K562 (cell line): ENCODE results near the gene MMP7. TPM values are rescaled to one million over a fixed set of nuclear protein-coding genes. Genes with fewer than 3 reads are reported as not detected.
A peak's percentile ranks its signal among the peaks of the same experiment; 100 is the strongest.

ENCODE experiments used
- ATAC-seq: fragments of 200-7000 bp; cut with Tn5 transposase; 3 replicates; pipeline ENCODE4 v1.9.1; 2020; ENCODE audit warnings: moderate library complexity
- BruUV-seq: library from RNA; stranded (reverse); fragments of 400-500 nt; replicated peaks from 2 replicates; lab custom pipeline; 2021; lab: Mats Ljungman, UMichigan
- CTCF ChIA-PET: fragments of 300-600 bp; formaldehyde crosslinking; extraction: SDS; loops from one replicate; lab custom pipeline; 2021; ENCODE audit warnings: low intra/inter-chr PET ratio; lab: Yijun Ruan, JAX
- POLR2A ChIA-PET: fragments of 300-600, 350-650 bp; sonication (Branson Sonifier 250); formaldehyde crosslinking; extraction: SDS; loops from one replicate; lab custom pipeline; 2021; ENCODE audit warnings: antibody characterized with exemption, inconsistent platforms; lab: Yijun Ruan, JAX
- DNase-seq, 4 experiments: peaks; one replicate each; pipeline versions ENCODE4 v3.0.0 to v3.0.0-alpha.2; 2011 to 2018; ENCODE audit warnings: low spot score in 3 of 4, mixed read lengths in 3 of 4; ENCODE audit errors: extremely low read depth in 1 of 4
- FAIRE-seq: peaks from 2 replicates; lab custom pipeline; 2011; peaks lifted over from hg19 to GRCh38; lab: Jason Lieb, UNC
- H2AFZ ChIP-seq: 2 replicates; pipeline ENCODE4 v1.6.0; 2011; ENCODE audit warnings: low read depth, low read length, control low read depth, inconsistent platforms
- H3K27ac ChIP-seq: fragments of 200-600 bp; 3 replicates; pipeline ENCODE4 v1.8.0; 2011; ENCODE audit warnings: low read depth, mild to moderate bottlenecking, control low read depth, inconsistent platforms, low read length, moderate library complexity, mixed read lengths; ENCODE audit errors: extremely low read depth
- H3K27me3 ChIP-seq, 2 experiments: fragments of 300-600 bp in 1 of 2; 2 replicates in 1 of 2; 3 replicates in 1 of 2; pipeline versions ENCODE4 v1.6.0 to v1.8.0; 2011; ENCODE audit warnings: inconsistent platforms in 2 of 2, low read length in 2 of 2, mild to moderate bottlenecking in 1 of 2, mixed read lengths in 1 of 2, moderate library complexity in 1 of 2; ENCODE audit not compliant: control insufficient read depth in 2 of 2, insufficient read depth in 2 of 2
- H3K36me3 ChIP-seq: fragments of 300-600 bp; 3 replicates; pipeline ENCODE4 v1.8.0; 2011; ENCODE audit warnings: mild to moderate bottlenecking, low read length, inconsistent platforms; ENCODE audit not compliant: control insufficient read depth, insufficient read depth
- H3K4me1 ChIP-seq, 2 experiments: fragments of 200-600 bp in 1 of 2; replicated peaks in 1 of 2; 2 replicates in 1 of 2; 3 replicates in 1 of 2; pipeline versions ENCODE4 v1.5.1 to v1.8.0; 2011; ENCODE audit warnings: inconsistent platforms in 2 of 2, low read length in 2 of 2, mild to moderate bottlenecking in 1 of 2, mixed read lengths in 1 of 2, moderate library complexity in 1 of 2; ENCODE audit not compliant: control insufficient read depth in 2 of 2, insufficient read depth in 2 of 2
- H3K4me2 ChIP-seq: 2 replicates; pipeline ENCODE4 v1.6.1; 2011; ENCODE audit warnings: low read length, control low read depth, inconsistent platforms, mixed read lengths; ENCODE audit not compliant: insufficient read depth
- H3K4me3 ChIP-seq: fragments of 200-600 bp; sonication (generic), shearing (Covaris generic); 2 replicates; pipeline ENCODE4 v1.5.1; 2016; ENCODE audit warnings: control low read depth, inconsistent platforms
- H3K79me2 ChIP-seq: fragments of 200-600 bp; 3 replicates; pipeline ENCODE4 v1.8.0; 2011; ENCODE audit warnings: low read length, inconsistent platforms; ENCODE audit not compliant: control insufficient read depth, insufficient read depth
- H3K9ac ChIP-seq, 2 experiments: 2 replicates each; pipeline versions ENCODE4 v1.6.0 to v1.6.1; 2011; ENCODE audit warnings: low read depth in 2 of 2, low read length in 2 of 2, control low read depth in 1 of 2, inconsistent platforms in 1 of 2, mild to moderate bottlenecking in 1 of 2, mixed read lengths in 1 of 2; ENCODE audit not compliant: insufficient read depth in 1 of 2
- H3K9me1 ChIP-seq: one replicate; pipeline ENCODE4 v1.6.0; 2011; ENCODE audit warnings: inconsistent platforms, mild to moderate bottlenecking, low read length, moderate library complexity; ENCODE audit not compliant: control insufficient read depth, insufficient read depth
- H3K9me3 ChIP-seq: replicated peaks from 2 replicates; pipeline ENCODE4 v1.5.1; 2011; ENCODE audit warnings: low read depth, low read length, inconsistent platforms; ENCODE audit not compliant: control insufficient read depth, insufficient read depth
- H4K20me1 ChIP-seq: replicated peaks from 2 replicates; pipeline ENCODE4 v1.6.1; 2011; ENCODE audit warnings: low read length, inconsistent platforms, mixed read lengths; ENCODE audit not compliant: control insufficient read depth, insufficient read depth
- ATF3 ChIP-seq, 2 experiments: fragments of 450-650 bp in 1 of 2; sonication (generic) in 1 of 2; formaldehyde crosslinking in 1 of 2; IDR thresholded peaks in 1 of 2; conservative IDR thresholded peaks in 1 of 2; 2 replicates each; pipeline versions ENCODE4 v1.6.1 to v1.8.1; 2016 to 2023; ENCODE audit warnings: mild to moderate bottlenecking in 2 of 2, moderate library complexity in 2 of 2, inconsistent platforms in 1 of 2, missing genetic modification reagents in 1 of 2
- FOSL1 ChIP-seq: fragments of 200-800 bp; sonication (Bioruptor generic); conservative IDR thresholded peaks from 2 replicates; pipeline ENCODE4 v1.6.1; 2016; ENCODE audit warnings: missing genetic modification characterization, missing compliant biosample characterization
- GATA2 ChIP-seq: sonication (generic); formaldehyde crosslinking; IDR thresholded peaks from 2 replicates; pipeline ENCODE4 v1.4.0; 2020; ENCODE audit warnings: mild to moderate bottlenecking, missing genetic modification reagents
- JUNB ChIP-seq: fragments of 450-650 bp; formaldehyde crosslinking; conservative IDR thresholded peaks from 2 replicates; pipeline ENCODE4 v1.4.0; 2020; ENCODE audit warnings: mild to moderate bottlenecking
- JUND ChIP-seq, 2 experiments: IDR thresholded peaks; 2 replicates in 1 of 2; 3 replicates in 1 of 2; pipeline ENCODE4 v1.6.1; 2011; ENCODE audit warnings: borderline replicate concordance in 2 of 2, low read depth in 2 of 2, low read length in 2 of 2, improper control_type of control experiment in 1 of 2, missing biosample characterization in 1 of 2, missing genetic modification characterization in 1 of 2, missing genetic modification reagents in 1 of 2
- PRPF4 ChIP-seq: fragments of 200-400 bp; formaldehyde crosslinking; IDR thresholded peaks from one replicate; pipeline ENCODE4 v1.6.1; 2017; ENCODE audit warnings: low read length, low read depth, mild to moderate bottlenecking; ENCODE audit not compliant: insufficient read depth, poor library complexity, severe bottlenecking
- ZBTB9 ChIP-seq: fragments of 450-650 bp; formaldehyde crosslinking; IDR thresholded peaks from 2 replicates; pipeline ENCODE4 v1.4.0; 2020; ENCODE audit warnings: mild to moderate bottlenecking, moderate library complexity
- ZNF263 ChIP-seq: sonication (generic); formaldehyde crosslinking; IDR thresholded peaks from 2 replicates; pipeline ENCODE4 v1.8.0; 2022; ENCODE audit warnings: mild to moderate bottlenecking, missing genetic modification reagents, borderline replicate concordance
- ZNF586 ChIP-seq: fragments of 450-650 bp; formaldehyde crosslinking; conservative IDR thresholded peaks from 2 replicates; pipeline ENCODE4 v1.4.0; 2020; ENCODE audit warnings: mild to moderate bottlenecking, moderate library complexity
- ZNF668 ChIP-seq: fragments of 250-450 bp; sonication (Bioruptor Pico); IDR thresholded peaks from 2 replicates; pipeline ENCODE4 v1.8.0; 2022; ENCODE audit warnings: mild to moderate bottlenecking, inconsistent platforms
- WGBS: fragments of 100-300 bp; shearing (Covaris generic); methylation state at CpG from one replicate; pipeline ENCODE4 v1.1.6; 2016; ENCODE audit warnings: low coverage, mixed read lengths; ENCODE audit not compliant: insufficient coverage; ENCODE audit errors: missing lambda C conversion rate; 5-methylcytosine and 5-hydroxymethylcytosine counted together
- in situ Hi-C: fragments of 300-500 bp; cut with MboI; formaldehyde crosslinking; loops from 4 replicates; pipeline ENCODE4 v1.15.0; 2018; ENCODE audit warnings: inconsistent platforms, mixed read lengths
- intact Hi-C: fragments of 100-400 bp; cut with micrococcal nuclease; formaldehyde crosslinking; loops from 2 replicates; pipeline ENCODE4 v1.14.2; 2022
- polyA plus RNA-seq, 8 experiments: library from polyadenylated mRNA; depleted of rRNA in 4 of 8; stranded (reverse) in 5 of 8; unstranded in 3 of 8; fragments of >200 nt; fragmentation: Nextera tagmentation in 2 of 8; fragmentation: Illumina TruSeq in 1 of 8; extraction: Ambion mirVana in 2 of 8; extraction: Trizol in 1 of 8; gene quantifications; 2 replicates each; pipeline versions ENCODE4 v1.2.1 to v1.2.3, GENCODE V29; 2011 to 2014; ENCODE audit warnings: inconsistent platforms in 1 of 8, missing spikeins in 1 of 8
- total RNA-seq, 7 experiments: library from RNA; depleted of rRNA in 6 of 7; stranded (reverse); fragments of >200 nt in 6 of 7; fragmentation: Illumina TruSeq in 2 of 7; extraction: Trizol in 2 of 7; gene quantifications; 2 replicates each; pipeline versions ENCODE4 v1.2.1 to v1.2.3, GENCODE V29; 2011 to 2021; ENCODE audit warnings: low replicate concordance in 1 of 7
- TF ChIP-seq, protein P1 (sequence below): fragments of 200-800 bp; sonication (Bioruptor generic); IDR thresholded peaks from 2 replicates; pipeline ENCODE4 v1.6.1; 2016; ENCODE audit warnings: missing genetic modification characterization, missing compliant biosample characterization

Gene MMP7
- total and polyA plus RNA-seq, 9 of the 15 experiments (the other 6 are each of a cell fraction or from before 2014, with no cell fraction given), result 0.13 TPM; not detected in 8

DNA sequence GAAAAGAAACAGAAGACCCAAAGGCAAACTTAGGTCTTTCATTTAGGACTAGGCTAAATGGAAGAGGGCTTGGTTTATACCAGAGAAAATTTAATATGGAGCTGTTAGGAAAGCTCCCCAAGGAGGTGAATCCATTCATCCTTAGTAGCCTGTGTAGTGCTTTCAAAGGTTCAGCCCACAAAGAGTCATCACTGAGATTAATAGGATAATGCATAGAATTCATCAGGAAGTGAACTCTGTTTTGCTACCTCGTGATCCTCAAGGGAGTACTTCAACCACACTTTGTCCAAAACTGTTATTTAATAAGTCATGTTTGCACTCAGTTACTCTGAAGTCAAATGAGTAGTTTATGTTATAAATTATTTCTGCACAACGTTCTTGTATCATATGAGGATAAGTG lies 43.3 kb upstream of the MMP7 start:
- ChIA-PET POLR2A (no interaction called here), CTCF (no interaction called here)
- Histone ChIP-seq H3K9me1 (no peaks in the 10 kb centered on the region), H3K79me2 (no peaks in the 10 kb centered on the region), H3K4me2 (no peak overlapping the region), H3K4me3 (no peak overlapping the region), H4K20me1 (no peaks in the 10 kb centered on the region), H3K9me3 (no peaks in the 10 kb centered on the region), H3K27me3 (no peaks in the 10 kb centered on the region), H3K36me3 (no peaks in the 10 kb centered on the region), H3K27ac (no peak overlapping the region), H2AFZ (no peak overlapping the region), H3K9ac (no peak overlapping the region), H3K4me1 (no peaks in the 10 kb centered on the region)
- FAIRE-seq (no peak), DNase-seq (no peak), ATAC-seq (no peak)
- intact Hi-C loops (no loop called here), in situ Hi-C loops (no loop called here)
- no TSS peak for BruUV-seq
- no peak for TF ChIP-seq ZNF668 (CRISPR knock-in tag)
- TF ChIP-seq, protein P1, sequence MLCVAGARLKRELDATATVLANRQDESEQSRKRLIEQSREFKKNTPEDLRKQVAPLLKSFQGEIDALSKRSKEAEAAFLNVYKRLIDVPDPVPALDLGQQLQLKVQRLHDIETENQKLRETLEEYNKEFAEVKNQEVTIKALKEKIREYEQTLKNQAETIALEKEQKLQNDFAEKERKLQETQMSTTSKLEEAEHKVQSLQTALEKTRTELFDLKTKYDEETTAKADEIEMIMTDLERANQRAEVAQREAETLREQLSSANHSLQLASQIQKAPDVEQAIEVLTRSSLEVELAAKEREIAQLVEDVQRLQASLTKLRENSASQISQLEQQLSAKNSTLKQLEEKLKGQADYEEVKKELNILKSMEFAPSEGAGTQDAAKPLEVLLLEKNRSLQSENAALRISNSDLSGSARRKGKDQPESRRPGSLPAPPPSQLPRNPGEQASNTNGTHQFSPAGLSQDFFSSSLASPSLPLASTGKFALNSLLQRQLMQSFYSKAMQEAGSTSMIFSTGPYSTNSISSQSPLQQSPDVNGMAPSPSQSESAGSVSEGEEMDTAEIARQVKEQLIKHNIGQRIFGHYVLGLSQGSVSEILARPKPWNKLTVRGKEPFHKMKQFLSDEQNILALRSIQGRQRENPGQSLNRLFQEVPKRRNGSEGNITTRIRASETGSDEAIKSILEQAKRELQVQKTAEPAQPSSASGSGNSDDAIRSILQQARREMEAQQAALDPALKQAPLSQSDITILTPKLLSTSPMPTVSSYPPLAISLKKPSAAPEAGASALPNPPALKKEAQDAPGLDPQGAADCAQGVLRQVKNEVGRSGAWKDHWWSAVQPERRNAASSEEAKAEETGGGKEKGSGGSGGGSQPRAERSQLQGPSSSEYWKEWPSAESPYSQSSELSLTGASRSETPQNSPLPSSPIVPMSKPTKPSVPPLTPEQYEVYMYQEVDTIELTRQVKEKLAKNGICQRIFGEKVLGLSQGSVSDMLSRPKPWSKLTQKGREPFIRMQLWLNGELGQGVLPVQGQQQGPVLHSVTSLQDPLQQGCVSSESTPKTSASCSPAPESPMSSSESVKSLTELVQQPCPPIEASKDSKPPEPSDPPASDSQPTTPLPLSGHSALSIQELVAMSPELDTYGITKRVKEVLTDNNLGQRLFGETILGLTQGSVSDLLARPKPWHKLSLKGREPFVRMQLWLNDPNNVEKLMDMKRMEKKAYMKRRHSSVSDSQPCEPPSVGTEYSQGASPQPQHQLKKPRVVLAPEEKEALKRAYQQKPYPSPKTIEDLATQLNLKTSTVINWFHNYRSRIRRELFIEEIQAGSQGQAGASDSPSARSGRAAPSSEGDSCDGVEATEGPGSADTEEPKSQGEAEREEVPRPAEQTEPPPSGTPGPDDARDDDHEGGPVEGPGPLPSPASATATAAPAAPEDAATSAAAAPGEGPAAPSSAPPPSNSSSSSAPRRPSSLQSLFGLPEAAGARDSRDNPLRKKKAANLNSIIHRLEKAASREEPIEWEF (CRISPR knock-in tag), result no peak
- no peak for TF ChIP-seq GATA2
- TF ChIP-seq JUND (IDR thresholded peaks at IDR 0.05; ENCODE audit: borderline replicate concordance, low read depth, low read length), result no peak
- TF ChIP-seq JUND (tag; IDR thresholded peaks at IDR 0.05; ENCODE audit: borderline replicate concordance, low read depth, low read length), result peak; percentile 75; the same call in 2 of the 3 replicates
- TF ChIP-seq ZNF586 (CRISPR knock-in tag), result no peak
- TF ChIP-seq JUNB (CRISPR knock-in tag), result no peak
- no peak for TF ChIP-seq ZBTB9 (CRISPR knock-in tag)
- peak; percentile 43; the same call in 1 of the 2 replicates for TF ChIP-seq ATF3 (IDR thresholded peaks at IDR 0.05)
- no peak for TF ChIP-seq ATF3 (CRISPR knock-in tag; conservative IDR thresholded peaks at IDR 0.05)
- no peak for TF ChIP-seq ZNF263
- TF ChIP-seq FOSL1, result peak; percentile 90
- TF ChIP-seq PRPF4, result no peak
- 0% methylated on average over 2 of the region's 2 CpGs for WGBS
